Putamen (tissue), 1 donor: Measurements from ENCODE around the gene KDM6B.
"Not testable (repeated sequence)": the region's sequence is repeated elsewhere in the genome, so short reads cannot be mapped to it uniquely, and the experiment has no call there.

Source experiments
- DNase-seq: peaks from one replicate; pipeline ENCODE4 v3.0.0-alpha.2; 2016; ENCODE audit warnings: low spot score

KDM6B gene, protein sequence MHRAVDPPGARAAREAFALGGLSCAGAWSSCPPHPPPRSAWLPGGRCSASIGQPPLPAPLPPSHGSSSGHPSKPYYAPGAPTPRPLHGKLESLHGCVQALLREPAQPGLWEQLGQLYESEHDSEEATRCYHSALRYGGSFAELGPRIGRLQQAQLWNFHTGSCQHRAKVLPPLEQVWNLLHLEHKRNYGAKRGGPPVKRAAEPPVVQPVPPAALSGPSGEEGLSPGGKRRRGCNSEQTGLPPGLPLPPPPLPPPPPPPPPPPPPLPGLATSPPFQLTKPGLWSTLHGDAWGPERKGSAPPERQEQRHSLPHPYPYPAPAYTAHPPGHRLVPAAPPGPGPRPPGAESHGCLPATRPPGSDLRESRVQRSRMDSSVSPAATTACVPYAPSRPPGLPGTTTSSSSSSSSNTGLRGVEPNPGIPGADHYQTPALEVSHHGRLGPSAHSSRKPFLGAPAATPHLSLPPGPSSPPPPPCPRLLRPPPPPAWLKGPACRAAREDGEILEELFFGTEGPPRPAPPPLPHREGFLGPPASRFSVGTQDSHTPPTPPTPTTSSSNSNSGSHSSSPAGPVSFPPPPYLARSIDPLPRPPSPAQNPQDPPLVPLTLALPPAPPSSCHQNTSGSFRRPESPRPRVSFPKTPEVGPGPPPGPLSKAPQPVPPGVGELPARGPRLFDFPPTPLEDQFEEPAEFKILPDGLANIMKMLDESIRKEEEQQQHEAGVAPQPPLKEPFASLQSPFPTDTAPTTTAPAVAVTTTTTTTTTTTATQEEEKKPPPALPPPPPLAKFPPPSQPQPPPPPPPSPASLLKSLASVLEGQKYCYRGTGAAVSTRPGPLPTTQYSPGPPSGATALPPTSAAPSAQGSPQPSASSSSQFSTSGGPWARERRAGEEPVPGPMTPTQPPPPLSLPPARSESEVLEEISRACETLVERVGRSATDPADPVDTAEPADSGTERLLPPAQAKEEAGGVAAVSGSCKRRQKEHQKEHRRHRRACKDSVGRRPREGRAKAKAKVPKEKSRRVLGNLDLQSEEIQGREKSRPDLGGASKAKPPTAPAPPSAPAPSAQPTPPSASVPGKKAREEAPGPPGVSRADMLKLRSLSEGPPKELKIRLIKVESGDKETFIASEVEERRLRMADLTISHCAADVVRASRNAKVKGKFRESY (N-terminal part only)

DNA sequence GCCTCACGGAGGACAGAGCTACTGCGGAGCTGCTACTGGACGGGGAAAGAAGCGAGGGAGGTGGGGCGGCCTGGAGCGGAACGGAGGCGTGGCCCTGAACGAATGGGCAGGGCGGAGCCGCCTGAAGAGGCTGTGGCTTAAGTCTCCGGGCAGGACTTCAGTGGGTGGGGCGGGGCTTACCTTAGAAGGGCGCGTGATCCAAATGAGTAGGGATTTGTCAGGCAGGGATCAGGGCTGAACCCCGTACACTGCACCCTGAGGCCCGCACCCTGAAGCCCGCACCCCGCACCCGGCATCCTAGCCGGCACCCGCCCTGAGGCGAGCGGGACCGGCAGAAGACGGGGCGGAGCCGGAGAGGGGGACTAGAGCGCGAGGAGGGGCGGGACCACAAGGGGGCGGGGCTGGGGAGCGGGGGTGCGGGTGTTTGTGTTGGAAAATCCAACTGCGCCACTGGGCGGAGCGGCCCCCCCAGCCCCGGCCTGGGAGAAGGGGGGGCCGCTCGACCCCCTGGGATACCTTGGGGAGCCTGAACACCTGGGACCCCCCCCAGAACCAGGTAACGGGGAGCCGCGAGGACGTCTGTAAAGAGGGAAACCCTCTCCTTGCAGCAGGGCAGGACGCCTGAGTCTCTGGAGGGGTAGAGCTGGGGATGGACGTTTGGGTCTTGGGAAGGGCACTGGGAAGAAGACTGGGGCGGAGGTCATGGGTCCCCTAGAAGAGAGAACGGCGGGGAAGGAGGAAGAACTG is at the start of gene KDM6B:
KDM6B (plus strand) TSS at position 423 of the 747 bp plus-strand sequence. CDS start 11,338 bp downstream, outside the sequence.
- peak; percentile 87 for DNase-seq

DNA sequence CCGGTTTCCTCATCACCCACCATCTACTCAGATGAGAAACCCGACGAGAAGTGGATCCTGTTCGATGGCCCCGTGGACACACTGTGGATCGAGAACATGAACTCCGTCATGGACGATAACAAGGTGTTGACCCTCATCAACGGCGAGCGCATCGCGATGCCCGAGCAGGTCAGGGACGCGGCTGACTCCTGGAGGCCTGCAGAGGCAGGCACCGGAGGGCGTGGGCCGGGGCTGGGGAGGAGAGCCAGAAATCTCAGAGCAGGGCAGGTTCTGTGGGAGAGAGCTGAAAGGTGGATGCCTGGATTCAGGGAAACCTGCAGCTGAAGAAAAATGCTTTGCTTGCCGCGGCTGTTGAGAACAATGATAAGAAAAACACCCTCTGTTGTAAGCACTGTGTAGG is 47.2 kb upstream of the KDM6B start:
- no peak for DNase-seq

- no peak for DNase-seq
These were observed 44.9 kb upstream of the KDM6B start for GRCh38 chr17:7789131-7789530.

DNA sequence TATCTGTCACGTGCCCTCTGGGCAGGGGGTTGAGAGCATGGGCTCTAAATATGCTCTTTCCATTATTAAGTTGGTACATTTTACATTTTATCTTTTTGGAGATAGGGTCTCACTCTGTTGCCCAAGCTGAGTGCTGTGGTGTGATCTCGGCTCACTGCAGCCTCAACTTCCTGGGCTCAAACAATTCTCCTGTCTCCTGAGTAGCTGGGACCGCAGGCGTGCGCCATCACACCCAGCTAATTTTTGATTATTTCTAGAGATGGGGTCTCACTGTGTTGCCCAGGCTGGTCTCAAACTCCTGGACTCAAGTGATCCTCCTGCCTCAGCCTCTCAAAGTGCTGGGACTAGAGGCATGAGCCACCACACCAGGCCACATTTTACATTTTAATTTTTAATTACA is 43.9 kb upstream of the KDM6B start:
- DNase-seq = no peak

DNA sequence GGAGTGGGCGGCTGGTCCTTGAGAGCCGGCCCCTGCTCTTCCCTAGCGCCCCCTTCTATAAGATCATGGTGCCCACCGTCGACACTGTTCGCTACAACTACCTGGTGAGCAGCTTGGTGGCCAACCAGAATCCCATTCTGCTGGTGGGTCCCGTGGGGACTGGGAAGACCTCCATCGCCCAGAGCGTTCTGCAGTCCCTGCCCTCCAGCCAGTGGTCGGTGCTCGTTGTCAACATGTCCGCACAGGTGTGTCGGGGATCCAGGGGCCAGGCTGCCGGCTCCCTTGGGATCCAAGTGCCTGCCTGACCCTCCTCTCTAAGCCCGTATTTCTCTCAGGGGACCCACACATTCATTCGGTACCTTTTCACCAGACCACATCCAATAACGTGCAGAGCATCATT is 41.4 kb upstream of the KDM6B start:
- DNase-seq = no peak

- DNase-seq = no peak
These were observed 39.8 kb upstream of the KDM6B start for GRCh38 chr17:7794075-7794663.

DNA sequence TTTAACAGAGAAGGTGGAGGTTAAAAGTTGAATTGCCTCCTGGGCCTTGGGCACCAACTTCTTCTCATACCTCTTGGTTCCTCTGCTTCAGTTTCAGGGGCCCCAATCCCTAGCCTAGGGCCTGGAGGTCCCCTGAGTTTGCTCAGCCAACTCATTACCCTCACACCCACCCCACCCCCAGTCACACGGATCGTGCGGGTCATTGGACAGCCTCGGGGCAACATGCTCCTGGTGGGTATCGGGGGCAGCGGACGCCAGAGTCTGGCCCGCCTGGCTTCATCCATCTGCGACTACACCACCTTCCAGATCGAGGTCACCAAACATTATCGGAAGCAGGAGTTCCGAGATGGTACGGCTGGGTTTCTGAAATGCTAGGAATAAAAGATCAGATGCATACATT is 36.0 kb upstream of the KDM6B start:
- no peak for DNase-seq

DNA sequence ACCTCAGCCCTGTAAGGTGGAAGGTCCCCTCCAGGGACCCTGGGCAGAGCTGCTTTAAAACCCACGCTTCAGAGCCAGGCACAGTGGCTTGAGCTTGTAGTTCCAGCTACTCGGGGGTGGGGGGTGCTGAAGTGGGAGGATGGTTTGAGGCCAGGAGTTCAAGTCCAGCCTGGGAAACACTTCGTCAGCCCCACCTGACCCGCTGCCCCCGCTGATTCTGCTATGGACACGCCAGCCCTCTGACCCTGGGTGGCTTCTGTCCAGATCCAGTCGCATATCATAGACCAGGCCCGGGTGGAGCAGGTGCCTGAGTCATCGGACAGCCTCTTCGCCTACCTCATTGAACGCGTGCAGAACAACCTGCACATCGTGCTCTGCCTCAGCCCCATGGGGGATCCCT is 35.2 kb upstream of the KDM6B start:
- DNase-seq = no peak

DNA sequence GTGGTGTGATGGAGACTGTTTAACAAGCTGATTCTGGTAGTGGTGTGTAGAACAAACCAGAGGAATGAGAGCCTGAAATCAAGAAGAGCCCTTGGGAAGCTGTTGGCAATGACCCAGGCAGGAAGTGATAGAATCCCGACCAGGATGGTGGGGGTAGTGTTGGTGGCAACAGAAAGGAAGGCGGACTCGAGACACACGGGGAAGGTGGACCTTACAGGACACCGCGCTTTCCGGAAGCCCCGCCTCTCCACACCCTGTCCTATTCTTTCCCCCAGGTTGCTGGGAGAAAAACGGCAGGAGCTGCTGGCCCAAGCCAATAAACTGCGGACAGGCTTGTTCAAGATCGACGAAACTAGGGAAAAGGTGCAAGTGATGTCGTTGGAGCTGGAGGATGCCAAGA is 30.0 kb upstream of the KDM6B start:
- no peak for DNase-seq

- no peak for DNase-seq
These were observed 27.4 kb upstream of the KDM6B start for GRCh38 chr17:7806587-7806986.

DNA sequence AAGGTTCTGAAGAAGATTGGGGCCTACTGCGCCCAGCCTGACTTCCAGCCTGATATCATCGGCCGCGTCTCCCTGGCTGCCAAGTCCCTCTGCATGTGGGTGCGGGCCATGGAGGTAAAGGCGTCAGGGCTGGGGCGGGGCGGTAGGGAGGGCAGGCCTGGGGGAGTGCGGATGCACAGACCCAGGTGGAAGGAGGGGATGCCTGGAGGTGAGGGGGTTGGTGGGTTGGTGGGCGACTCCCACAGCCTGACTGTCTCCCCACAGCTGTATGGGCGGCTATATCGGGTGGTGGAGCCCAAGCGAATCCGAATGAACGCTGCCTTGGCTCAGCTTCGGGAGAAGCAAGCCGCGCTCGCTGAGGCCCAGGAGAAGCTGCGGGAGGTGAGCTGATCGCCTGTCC is 26.8 kb upstream of the KDM6B start:
- DNase-seq = no peak

DNA sequence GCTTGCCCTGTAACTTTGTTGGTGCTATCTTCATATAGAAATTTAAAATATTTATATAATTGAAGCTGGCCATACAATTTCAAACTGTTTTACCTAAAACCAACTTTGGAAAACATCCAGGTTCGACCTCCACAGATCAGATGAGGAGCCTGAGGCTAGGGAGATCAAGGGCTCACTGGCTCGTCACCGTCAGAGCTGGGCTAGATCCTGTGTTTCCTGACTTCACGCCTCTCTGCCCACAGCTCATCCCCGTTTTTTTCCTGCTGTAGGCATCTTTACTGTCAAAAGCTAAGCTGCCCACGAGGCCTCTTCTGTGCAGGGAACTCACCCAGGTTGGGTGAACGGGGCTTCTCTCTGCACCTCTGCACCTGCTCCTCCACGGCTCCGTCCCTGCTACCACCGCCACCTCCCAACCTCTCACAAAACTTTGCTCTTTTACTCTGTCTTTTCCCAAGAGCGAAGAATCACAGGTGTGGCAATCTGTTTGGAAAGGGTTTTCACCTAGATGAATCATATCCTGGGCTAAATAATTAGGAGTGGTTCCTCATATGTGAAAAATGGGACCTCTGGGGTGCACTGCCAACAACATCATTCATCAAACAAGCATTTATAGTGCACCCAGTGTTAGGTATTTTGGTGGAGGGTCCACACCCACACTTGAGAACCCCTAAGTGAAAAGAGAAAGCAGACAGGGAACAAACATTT is 24.8 kb upstream of the KDM6B start:
- DNase-seq = no peak

DNA sequence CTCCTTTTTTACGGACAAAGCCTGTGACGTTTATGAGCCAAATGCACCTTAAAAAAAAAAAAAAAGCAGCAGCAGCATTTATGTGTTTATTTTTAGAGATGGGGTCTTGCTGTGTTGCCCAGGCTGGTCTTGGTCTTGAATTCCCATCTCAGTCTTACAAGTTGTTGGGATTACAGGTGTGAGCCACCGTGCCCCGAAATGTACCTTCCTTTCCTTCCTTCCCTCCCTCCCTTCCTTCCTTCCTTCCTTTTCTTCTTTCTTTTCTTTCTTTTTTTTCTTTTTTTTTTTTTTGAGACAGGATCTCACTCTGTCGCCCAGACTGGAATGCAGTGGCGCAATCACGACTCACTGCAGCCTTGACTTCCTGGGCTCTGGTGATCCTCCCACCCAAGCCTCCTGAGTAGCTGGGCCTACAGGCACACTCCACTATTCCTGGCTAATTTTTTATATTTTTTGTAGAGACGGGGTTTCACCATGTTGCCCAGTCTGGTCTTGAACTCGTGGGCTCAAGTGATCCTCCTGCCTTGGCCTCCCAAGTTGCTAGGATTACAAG is 24.1 kb upstream of the KDM6B start:
- DNase-seq = not testable (repeated sequence)

DNA sequence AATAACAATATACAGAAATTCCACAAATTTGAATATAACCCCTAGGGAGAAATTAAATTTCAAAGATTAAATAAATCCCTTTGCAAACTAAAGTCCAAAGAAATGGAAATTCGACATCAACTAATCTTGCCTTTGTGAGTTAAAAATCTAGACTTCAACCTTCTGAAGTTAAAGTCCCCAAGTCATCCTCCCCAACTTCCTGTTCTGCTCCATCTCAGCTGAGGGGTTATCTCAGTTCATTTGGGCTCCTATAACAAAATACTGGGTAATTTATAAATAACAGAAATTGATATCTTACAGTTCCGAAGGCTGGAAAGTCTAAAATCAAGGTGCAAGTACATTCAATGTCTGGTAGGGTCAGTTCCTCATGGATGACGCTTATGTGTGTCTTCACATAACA is 22.8 kb upstream of the KDM6B start:
- no peak for DNase-seq

DNA sequence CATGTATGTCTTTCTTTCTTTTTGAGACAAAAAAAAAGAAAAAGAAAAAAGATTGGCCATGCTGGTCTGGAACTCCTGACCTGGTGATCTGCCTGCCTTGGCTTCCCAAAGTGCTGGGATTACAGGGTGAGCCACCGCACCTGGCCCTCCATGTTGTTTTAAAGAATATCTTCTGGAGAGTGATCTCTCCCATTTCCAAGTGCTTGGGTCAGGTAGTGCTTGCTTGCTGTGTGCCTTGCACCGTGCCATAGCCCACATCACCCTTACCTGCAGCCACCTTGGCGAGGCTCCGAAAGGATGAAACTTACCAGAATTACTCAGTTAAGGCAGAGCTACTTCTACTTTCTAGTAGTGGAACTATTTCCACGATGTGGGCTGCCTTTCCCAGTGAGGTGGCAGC is 19.0 kb upstream of the KDM6B start:
- DNase-seq = no peak

DNA sequence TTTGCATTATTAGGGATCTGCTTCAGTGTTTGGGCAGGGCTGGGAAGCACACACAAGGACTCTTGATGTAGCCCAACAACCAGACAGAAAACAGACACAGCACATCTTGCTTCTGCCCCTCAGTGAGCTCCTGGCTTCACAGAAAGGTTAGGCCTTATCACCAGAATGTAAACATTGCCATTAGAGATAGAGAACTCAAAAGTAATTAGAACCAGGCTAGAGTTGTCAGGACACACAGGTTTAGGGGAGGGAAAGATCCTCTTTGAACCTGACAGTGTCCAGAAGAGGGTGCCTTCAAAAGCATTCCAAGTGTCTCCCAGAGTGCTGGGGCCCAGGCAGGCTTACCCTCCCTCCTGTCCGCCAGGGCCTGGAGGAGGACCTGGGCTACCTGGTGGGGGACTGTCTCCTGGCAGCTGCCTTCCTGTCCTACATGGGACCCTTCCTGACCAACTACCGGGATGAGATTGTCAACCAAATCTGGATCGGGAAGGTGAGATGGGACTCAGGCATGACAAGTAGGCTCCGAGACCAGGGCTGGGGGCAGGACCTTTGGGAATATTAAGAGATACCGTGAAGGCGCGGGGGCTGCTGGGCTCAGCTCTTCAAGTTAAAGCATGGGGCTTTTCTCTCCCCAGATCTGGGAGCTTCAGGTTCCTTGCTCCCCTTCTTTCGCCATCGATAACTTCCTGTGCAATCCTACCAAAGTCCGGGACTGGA is 16.9 kb upstream of the KDM6B start:
- no peak for DNase-seq

- DNase-seq = no peak
These were observed 16.4 kb upstream of the KDM6B start for GRCh38 chr17:7817643-7817964.

GRCh38 chr17:7818026-7818425 is 16.0 kb upstream of the KDM6B start:
- DNase-seq = no peak

GRCh38 chr17:7818746-7819645 is 15.0 kb upstream of the KDM6B start:
- DNase-seq = no peak
